Type B pancreatic cell (in vitro differentiated cells): ENCODE measurements around the gene MELK. TPM values are rescaled to one million over a fixed set of nuclear protein-coding genes. Genes with fewer than 3 reads are reported as not detected.
A peak's percentile ranks its signal among the peaks of the same experiment; 100 is the strongest.

Experiments
- DNase-seq: peaks from one replicate; pipeline ENCODE4 v3.0.0; 2021; ENCODE audit warnings: mixed read lengths; ENCODE audit not compliant: unreplicated experiment; ENCODE audit errors: extremely low spot score
- H3K27ac Mint-ChIP-seq: 2 replicates; pipeline ENCODE4 v1.8.0; 2021; ENCODE audit warnings: mild to moderate bottlenecking, mixed read lengths
- H3K27me3 Mint-ChIP-seq: 2 replicates; pipeline ENCODE4 v1.8.0; 2021; ENCODE audit warnings: mixed read lengths
- H3K36me3 Mint-ChIP-seq: 2 replicates; pipeline ENCODE4 v1.8.0; 2021; ENCODE audit warnings: mixed read lengths
- H3K4me1 Mint-ChIP-seq: one replicate; pipeline ENCODE4 v1.8.0; 2021; ENCODE audit warnings: mixed read lengths; ENCODE audit not compliant: unreplicated experiment
- H3K4me3 Mint-ChIP-seq: 2 replicates; pipeline ENCODE4 v1.8.0; 2021; ENCODE audit warnings: mild to moderate bottlenecking, mixed read lengths
- H3K9me3 Mint-ChIP-seq: 2 replicates; pipeline ENCODE4 v1.8.0; 2021; ENCODE audit warnings: mixed read lengths
- total RNA-seq: library from RNA; stranded (reverse); gene quantifications from 2 replicates; pipeline ENCODE4 v1.2.1, GENCODE V29; 2021; ENCODE audit warnings: low replicate concordance
- TF ChIP-seq, protein P1 (sequence below): fragments of 200-600 bp; sonication (generic); conservative IDR thresholded peaks from 2 replicates; pipeline ENCODE4 v1.5.0; 2021; ENCODE audit warnings: antibody characterized with exemption, mild to moderate bottlenecking

Gene MELK
- total RNA-seq, 1 donor from 2014 or later = 35.8 TPM

DNA sequence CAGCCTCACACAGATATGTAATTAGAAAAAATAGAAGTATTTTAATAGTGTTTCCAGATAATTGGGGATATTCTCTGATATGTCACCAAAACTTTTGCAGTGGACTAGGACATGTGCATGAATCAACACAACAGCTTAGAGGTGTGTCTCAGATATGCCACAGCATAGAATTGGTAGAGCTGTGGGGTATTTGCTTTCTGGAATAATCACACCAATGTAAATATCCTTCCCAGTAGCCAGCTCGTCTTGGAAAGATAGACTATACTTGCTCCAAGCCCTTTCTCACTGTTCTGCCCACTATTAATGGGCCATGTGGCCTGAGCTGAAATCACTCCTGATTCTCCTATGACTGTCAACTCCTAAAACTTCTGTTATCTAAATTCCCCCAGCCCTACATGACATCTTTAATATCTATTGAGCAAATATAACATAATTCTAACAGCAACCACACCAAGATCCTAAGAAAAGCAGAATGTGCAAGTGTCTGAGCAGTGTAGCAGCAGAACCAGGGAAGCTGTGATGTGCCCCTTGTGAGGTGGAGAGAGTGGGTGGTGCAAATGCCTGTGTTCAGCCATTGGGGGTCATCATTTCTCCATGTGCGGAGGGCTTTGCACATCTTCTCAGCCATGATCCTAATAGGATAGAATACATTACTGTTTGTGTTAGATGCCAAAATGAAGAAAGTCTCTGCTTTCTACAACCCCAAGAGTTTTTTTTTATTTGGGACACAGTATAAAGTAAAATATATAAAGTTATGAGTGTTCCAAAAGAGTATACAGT lies 65.0 kb downstream of the MELK start:
- TF ChIP-seq, protein P1, sequence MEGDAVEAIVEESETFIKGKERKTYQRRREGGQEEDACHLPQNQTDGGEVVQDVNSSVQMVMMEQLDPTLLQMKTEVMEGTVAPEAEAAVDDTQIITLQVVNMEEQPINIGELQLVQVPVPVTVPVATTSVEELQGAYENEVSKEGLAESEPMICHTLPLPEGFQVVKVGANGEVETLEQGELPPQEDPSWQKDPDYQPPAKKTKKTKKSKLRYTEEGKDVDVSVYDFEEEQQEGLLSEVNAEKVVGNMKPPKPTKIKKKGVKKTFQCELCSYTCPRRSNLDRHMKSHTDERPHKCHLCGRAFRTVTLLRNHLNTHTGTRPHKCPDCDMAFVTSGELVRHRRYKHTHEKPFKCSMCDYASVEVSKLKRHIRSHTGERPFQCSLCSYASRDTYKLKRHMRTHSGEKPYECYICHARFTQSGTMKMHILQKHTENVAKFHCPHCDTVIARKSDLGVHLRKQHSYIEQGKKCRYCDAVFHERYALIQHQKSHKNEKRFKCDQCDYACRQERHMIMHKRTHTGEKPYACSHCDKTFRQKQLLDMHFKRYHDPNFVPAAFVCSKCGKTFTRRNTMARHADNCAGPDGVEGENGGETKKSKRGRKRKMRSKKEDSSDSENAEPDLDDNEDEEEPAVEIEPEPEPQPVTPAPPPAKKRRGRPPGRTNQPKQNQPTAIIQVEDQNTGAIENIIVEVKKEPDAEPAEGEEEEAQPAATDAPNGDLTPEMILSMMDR = peak; percentile 23
- Mint-ChIP-seq H3K36me3 (peaks cover 10% of the 10 kb centered on the region), H3K27ac (no peak overlapping the region), H3K4me3 (no peak overlapping the region), H3K9me3 (no peaks in the 10 kb centered on the region), H3K4me1 (no peaks in the 10 kb centered on the region), H3K27me3 (no peaks in the 10 kb centered on the region)
- DNase-seq = no peak

- H3K27me3 Mint-ChIP-seq = no peaks in the 10 kb centered on the region
- peaks cover 6% of the 10 kb centered on the region for H3K36me3 Mint-ChIP-seq
- TF ChIP-seq, protein P1 = no peak
- H3K4me3 Mint-ChIP-seq = no peak overlapping the region
- H3K4me1 Mint-ChIP-seq = no peaks in the 10 kb centered on the region
- DNase-seq = no peak
- no peak overlapping the region for H3K27ac Mint-ChIP-seq
- H3K9me3 Mint-ChIP-seq = no peaks in the 10 kb centered on the region
Measured at GRCh38 chr9:36640771-36641381, 68.2 kb downstream of the MELK start.

DNA sequence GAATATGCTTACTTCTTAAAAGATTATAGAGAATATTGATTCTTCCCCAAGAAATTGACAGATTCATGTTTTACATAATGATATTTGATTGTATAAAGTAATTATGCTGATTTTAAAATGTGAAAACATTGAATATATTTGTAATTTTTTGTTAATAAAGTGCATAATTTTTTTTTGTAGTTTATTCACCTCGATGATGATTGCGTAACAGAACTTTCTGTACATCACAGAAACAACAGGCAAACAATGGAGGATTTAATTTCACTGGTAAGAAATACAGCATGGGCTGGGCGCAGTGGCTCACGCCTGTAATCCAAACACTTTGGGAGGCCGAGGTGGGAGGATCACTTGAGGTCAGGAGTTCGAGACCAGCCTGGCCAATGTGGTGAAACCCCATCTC lies 70.1 kb downstream of the MELK start:
- H3K9me3 Mint-ChIP-seq = no peaks in the 10 kb centered on the region
- H3K27me3 Mint-ChIP-seq = no peaks in the 10 kb centered on the region
- no peak overlapping the region for H3K4me3 Mint-ChIP-seq
- H3K27ac Mint-ChIP-seq = no peak overlapping the region
- DNase-seq = no peak
- TF ChIP-seq, protein P1 = no peak
- H3K36me3 Mint-ChIP-seq = peaks cover 6% of the 10 kb centered on the region
- no peaks in the 10 kb centered on the region for H3K4me1 Mint-ChIP-seq

- no peak overlapping the region for H3K4me3 Mint-ChIP-seq
- H3K9me3 Mint-ChIP-seq = no peaks in the 10 kb centered on the region
- DNase-seq = no peak
- peaks cover 23% of the 10 kb centered on the region for H3K36me3 Mint-ChIP-seq
- H3K27ac Mint-ChIP-seq = no peak overlapping the region
- no peaks in the 10 kb centered on the region for H3K4me1 Mint-ChIP-seq
- TF ChIP-seq, protein P1 = no peak
- H3K27me3 Mint-ChIP-seq = no peaks in the 10 kb centered on the region
Measured at GRCh38 chr9:36656842-36657241, 84.1 kb downstream of the MELK start.

GRCh38 chr9:36659500-36659899 lies 86.8 kb downstream of the MELK start:
- Mint-ChIP-seq H3K36me3 (peaks cover 32% of the 10 kb centered on the region), H3K27ac (no peak overlapping the region), H3K4me3 (no peak overlapping the region), H3K27me3 (no peaks in the 10 kb centered on the region), H3K4me1 (no peaks in the 10 kb centered on the region), H3K9me3 (no peaks in the 10 kb centered on the region)
- no peak for DNase-seq
- TF ChIP-seq, protein P1 = no peak
